ENCODE results near the gene ZBTB47.

ZBTB47 gene

DNA sequence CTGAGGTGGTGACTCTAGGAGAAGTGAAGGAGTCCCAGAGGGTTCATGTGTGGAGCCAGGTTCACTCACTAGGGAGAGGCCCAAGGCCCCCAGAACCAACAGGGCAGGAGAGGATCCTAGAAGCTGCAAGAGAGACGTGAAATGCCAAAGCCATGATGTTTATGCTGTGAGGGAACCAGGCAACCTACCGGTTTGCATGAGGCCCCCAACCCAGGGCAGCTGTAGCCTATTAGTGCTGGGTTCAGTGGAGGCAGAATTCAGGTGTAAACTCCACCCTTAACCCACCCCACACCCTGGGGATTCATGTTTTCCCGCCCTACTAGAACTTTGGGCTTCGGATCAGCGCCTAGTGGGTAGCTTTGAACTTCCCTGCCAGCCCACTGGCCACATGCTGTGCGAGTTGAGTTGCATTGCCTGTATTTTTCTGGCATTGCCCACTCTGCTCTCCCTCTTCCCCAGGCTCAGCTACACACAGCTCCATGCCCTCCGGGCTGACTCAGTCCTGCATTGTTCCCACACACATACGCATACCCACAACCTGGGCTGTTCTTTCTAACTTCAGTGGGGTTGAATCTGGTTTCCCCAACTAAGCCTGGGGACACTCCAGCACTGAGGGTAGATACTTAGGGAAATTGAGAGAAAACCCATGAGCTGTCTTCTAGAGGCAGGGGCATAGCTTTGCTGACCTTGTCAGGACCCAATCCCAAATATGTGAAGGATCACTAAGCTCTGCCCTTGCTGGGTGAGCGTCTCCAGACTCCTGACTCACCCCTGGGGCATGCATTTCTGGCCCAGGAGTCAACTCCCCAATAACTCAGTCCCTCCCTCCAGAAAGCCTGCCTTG lies 2.0 kb upstream of the ZBTB47 start:
- peak; percentile 58 for DNase-seq (ENCODE audit: low read depth, low spot score)
- in situ Hi-C loops (cut with HindIII; ENCODE audit: low sequenced_read_pairs): no loop called here
- TF ChIP-seq, protein P1, sequence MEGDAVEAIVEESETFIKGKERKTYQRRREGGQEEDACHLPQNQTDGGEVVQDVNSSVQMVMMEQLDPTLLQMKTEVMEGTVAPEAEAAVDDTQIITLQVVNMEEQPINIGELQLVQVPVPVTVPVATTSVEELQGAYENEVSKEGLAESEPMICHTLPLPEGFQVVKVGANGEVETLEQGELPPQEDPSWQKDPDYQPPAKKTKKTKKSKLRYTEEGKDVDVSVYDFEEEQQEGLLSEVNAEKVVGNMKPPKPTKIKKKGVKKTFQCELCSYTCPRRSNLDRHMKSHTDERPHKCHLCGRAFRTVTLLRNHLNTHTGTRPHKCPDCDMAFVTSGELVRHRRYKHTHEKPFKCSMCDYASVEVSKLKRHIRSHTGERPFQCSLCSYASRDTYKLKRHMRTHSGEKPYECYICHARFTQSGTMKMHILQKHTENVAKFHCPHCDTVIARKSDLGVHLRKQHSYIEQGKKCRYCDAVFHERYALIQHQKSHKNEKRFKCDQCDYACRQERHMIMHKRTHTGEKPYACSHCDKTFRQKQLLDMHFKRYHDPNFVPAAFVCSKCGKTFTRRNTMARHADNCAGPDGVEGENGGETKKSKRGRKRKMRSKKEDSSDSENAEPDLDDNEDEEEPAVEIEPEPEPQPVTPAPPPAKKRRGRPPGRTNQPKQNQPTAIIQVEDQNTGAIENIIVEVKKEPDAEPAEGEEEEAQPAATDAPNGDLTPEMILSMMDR (IDR thresholded peaks at IDR 0.05; ENCODE audit: low read depth, low read length): no peak
- H3K4me3 ChIP-seq (ENCODE audit: low read depth, low read length): no peak overlapping the region

DNA sequence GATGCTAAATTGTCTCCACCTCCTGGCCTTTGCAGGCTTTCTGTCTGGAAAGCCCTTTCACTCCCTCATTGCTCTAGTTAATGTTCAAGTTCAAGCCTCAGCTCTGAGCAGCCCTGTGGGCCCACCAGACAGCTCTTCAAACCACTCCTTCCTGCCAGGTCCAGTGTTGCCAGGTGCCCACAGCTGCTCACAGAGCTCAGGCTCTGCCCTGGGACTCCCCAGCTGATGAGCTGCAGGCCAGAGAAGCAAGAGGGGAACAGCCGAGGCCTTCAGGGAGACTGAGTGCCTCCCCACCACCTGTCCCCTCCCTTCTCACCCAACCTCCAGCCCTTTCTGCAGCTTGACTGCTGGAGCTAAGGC lies 1.3 kb upstream of the ZBTB47 start:
- H3K4me3 ChIP-seq (ENCODE audit: low read depth, low read length): peak overlapping the region; percentile 68
- in situ Hi-C loops (cut with HindIII; ENCODE audit: low sequenced_read_pairs): no loop called here
- DNase-seq (ENCODE audit: low read depth, low spot score): no peak
- TF ChIP-seq, protein P1 (IDR thresholded peaks at IDR 0.05; ENCODE audit: low read depth, low read length): no peak

DNA sequence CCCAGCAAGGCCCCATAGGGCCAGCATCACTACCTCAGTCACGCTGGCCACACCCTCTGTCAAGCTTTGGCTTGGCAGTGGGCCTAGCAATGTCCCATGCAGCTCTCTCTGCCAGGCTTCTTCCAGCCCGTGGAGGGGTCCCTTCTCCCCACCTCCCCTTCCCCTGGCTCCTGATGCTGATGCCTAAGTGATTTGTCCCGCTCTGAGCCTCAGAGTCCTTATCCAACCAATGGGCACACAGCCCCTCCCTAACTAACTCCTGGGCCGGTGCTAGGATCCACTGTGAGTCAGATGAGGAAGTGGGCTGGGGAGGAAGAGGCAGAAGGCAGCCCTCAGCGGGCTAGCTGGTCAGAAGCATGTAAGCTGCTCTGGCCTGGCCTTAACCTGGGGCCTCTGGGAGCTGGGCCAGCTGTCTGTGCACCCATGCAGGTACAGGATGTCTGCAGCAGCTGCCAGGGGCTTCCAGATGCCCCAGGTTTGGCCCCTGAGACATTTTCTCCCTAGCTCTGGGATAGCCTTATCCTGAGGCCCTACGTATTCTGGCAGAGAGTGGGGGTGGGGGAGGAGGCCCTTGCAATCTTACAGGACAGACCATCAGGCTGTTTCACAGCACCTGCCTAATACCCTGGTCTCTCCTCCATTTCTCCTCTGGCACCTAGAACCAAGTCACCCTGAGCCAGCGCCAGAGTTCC lies 740 bp upstream of the ZBTB47 start:
- DNase-seq (ENCODE audit: low read depth, low spot score): peak; percentile 84
- peak overlapping the region; percentile 68 for H3K4me3 ChIP-seq (ENCODE audit: low read depth, low read length)
- in situ Hi-C loops (cut with HindIII; ENCODE audit: low sequenced_read_pairs): no loop called here
- TF ChIP-seq, protein P1 (IDR thresholded peaks at IDR 0.05; ENCODE audit: low read depth, low read length): no peak

DNA sequence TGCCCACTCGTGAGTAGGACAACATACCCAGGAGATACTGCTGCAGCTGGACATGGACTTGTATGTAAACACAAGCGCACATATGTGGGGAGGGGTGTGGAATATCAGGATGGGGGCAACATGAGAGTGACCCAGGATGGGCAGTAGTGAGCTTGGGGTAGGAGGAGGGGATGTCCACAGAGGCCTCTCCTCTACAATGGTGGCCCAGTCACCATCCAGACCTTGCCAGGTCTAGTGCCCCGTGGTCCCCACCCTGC lies 266 bp upstream of the ZBTB47 start:
- in situ Hi-C loops (cut with HindIII; ENCODE audit: low sequenced_read_pairs): no loop called here
- TF ChIP-seq, protein P1 (IDR thresholded peaks at IDR 0.05; ENCODE audit: low read depth, low read length): no peak
- peak overlapping the region; percentile 68 for H3K4me3 ChIP-seq (ENCODE audit: low read depth, low read length)
- no peak for DNase-seq (ENCODE audit: low read depth, low spot score)

DNA sequence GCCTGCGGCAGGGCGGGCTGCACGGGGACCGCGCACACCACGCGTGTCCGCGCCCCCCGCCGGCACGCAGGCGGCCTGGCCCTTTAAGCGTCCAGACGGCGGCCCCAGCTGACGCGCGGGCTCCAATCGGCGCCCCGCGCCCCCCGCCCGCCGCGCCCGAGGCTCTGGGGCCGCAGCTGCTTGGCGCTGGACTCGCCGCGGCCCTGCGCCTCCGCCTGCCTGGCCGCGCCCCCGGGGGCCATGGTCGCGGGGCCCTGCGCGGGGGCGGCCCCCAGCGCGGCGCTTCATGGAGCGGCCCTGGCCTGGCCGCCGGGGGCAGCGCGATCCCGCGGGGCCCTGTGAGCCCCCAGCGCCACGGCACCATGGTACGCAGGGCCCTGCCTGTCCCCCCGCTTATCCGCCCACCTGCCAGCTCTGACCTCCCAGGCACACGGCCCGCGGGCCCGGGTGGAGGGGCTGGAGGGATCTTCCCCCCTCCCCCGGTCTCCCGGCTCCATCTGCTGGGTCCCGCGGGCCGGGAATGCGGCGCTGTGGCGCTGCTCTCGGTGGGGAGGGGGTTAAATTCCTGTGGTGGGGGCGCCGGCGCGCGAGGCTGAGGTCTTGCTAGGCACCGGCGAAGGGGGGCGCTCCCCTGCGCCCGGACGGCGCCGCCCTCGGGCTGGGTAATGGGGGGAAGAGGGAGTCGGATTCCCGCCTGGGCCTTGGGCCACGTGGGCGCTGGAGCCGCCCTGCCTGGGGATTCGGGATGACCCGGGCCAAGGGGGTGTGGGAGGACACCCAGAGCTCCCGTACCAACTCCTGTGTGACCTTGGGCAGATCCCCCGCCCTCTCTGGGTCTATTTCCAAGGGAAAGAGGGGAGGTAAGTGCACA lies 1.1 kb downstream of the ZBTB47 start:
- TF ChIP-seq, protein P1 (IDR thresholded peaks at IDR 0.05; ENCODE audit: low read depth, low read length): no peak

DNA sequence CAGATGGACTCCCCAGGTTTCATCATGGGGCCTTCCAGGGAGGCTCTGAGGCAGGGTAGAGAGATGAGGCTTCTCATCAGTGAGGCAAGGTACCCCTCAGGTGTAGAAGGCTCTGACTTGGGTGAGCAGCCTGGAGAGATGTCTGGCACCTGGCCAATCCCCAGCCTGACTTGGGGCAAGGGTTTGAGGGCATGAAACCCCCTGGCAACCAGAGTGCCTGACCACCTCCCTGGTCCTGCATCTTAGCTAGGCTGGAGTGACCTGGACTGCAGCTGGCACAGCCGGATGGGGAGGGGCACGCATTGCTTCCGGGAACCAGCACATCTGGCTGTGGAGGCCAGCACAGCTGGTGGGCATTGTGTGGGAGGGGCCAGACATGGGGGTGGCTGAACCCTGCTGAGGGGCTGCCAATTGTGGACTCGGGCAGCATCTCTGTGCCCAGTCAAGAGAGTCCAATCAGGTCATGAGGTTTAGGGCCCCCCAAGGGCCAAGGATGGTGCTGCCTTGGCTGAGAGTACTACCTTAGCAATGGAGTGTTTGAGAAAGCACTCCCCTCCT lies 1.9 kb downstream of the ZBTB47 start:
- H3K4me3 ChIP-seq (ENCODE audit: low read depth, low read length): peak overlapping the region; percentile 72
- in situ Hi-C loops (cut with HindIII; ENCODE audit: low sequenced_read_pairs): no loop called here
- TF ChIP-seq, protein P1 (IDR thresholded peaks at IDR 0.05; ENCODE audit: low read depth, low read length): no peak
- no peak for DNase-seq (ENCODE audit: low read depth, low spot score)

More for the DNA sequence above, 1.1 kb downstream of the ZBTB47 start:
- in situ Hi-C loops (cut with HindIII; ENCODE audit: low sequenced_read_pairs): no loop called here
- peak overlapping the region; percentile 72 for H3K4me3 ChIP-seq (ENCODE audit: low read depth, low read length)
- peak; percentile 59 for DNase-seq (ENCODE audit: low read depth, low spot score)
